Breast epithelium (tissue), 3 donors: ENCODE results near the gene FOXC1.

Experiments
- CTCF ChIP-seq, 3 donors: fragments of 450-650 bp; IDR thresholded peaks; one replicate each; pipeline ENCODE4 v1.5.1; 2016 to 2017; ENCODE audit warnings: antibody characterized with exemption in 3 of 3, mild to moderate bottlenecking in 3 of 3, moderate library complexity in 3 of 3
- POLR2AphosphoS5 ChIP-seq, 3 donors: sonication (generic); formaldehyde crosslinking; IDR thresholded peaks; one replicate each; pipeline ENCODE4 v1.6.1; 2017; ENCODE audit warnings: antibody characterized with exemption in 3 of 3

DNA sequence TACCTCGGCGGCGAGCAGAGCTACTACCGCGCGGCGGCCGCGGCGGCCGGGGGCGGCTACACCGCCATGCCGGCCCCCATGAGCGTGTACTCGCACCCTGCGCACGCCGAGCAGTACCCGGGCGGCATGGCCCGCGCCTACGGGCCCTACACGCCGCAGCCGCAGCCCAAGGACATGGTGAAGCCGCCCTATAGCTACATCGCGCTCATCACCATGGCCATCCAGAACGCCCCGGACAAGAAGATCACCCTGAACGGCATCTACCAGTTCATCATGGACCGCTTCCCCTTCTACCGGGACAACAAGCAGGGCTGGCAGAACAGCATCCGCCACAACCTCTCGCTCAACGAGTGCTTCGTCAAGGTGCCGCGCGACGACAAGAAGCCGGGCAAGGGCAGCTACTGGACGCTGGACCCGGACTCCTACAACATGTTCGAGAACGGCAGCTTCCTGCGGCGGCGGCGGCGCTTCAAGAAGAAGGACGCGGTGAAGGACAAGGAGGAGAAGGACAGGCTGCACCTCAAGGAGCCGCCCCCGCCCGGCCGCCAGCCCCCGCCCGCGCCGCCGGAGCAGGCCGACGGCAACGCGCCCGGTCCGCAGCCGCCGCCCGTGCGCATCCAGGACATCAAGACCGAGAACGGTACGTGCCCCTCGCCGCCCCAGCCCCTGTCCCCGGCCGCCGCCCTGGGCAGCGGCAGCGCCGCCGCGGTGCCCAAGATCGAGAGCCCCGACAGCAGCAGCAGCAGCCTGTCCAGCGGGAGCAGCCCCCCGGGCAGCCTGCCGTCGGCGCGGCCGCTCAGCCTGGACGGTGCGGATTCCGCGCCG lies 994 bp downstream of the FOXC1 start:
- TF ChIP-seq CTCF (IDR thresholded peaks at IDR 0.05) (no peak), POLR2AphosphoS5 (IDR thresholded peaks at IDR 0.05) (no peak)
